Central memory CD8-positive, alpha-beta T cell (primary cell): ENCODE results near the gene LRRC38.

Source experiments
- ATAC-seq: fragments of 150-1000 bp; cut with Tn5 transposase; replicated peaks from 2 replicates; pipeline ENCODE4 v1.10.0; 2022; ENCODE audit warnings: mild to moderate bottlenecking, moderate FRiP score, moderate number of reproducible peaks; ENCODE audit not compliant: poor library complexity, severe bottlenecking; ENCODE audit errors: extremely low read depth
- DNase-seq, 2 donors: peaks; one replicate each; pipeline ENCODE4 v3.0.0; 2021; ENCODE audit warnings: low spot score in 2 of 2
- H3K27ac Mint-ChIP-seq: one replicate; pipeline ENCODE4 v1.8.0; 2022; ENCODE audit warnings: low read depth, mild to moderate bottlenecking, moderate library complexity, mixed read lengths
- H3K27me3 Mint-ChIP-seq: one replicate; pipeline ENCODE4 v1.8.0; 2022; ENCODE audit warnings: mixed read lengths
- H3K36me3 Mint-ChIP-seq: one replicate; pipeline ENCODE4 v1.8.0; 2022; ENCODE audit warnings: mild to moderate bottlenecking, moderate library complexity, mixed read lengths; ENCODE audit not compliant: insufficient read depth
- H3K4me1 Mint-ChIP-seq: one replicate; pipeline ENCODE4 v1.8.0; 2022; ENCODE audit warnings: mixed read lengths
- H3K4me3 Mint-ChIP-seq: one replicate; pipeline ENCODE4 v1.8.0; 2022; ENCODE audit warnings: mild to moderate bottlenecking, moderate library complexity, mixed read lengths
- H3K9me3 Mint-ChIP-seq: one replicate; pipeline ENCODE4 v1.8.0; 2022; ENCODE audit warnings: mixed read lengths

Gene LRRC38

GRCh38 chr1:13541435-13542215, 27.8 kb upstream of the LRRC38 start:
- no peak overlapping the region for H3K27ac Mint-ChIP-seq
- DNase-seq, result no peak
- no peaks in the 10 kb centered on the region for H3K4me1 Mint-ChIP-seq
- peaks cover 36% of the 10 kb centered on the region for H3K27me3 Mint-ChIP-seq
- no peaks in the 10 kb centered on the region for H3K9me3 Mint-ChIP-seq
- H3K4me3 Mint-ChIP-seq, result no peak overlapping the region
- H3K36me3 Mint-ChIP-seq, result peaks cover 2% of the 10 kb centered on the region
- ATAC-seq, result no peak

- peaks cover 38% of the 10 kb centered on the region for H3K27me3 Mint-ChIP-seq
- H3K9me3 Mint-ChIP-seq, result no peaks in the 10 kb centered on the region
- no peak overlapping the region for H3K4me3 Mint-ChIP-seq
- H3K27ac Mint-ChIP-seq, result no peak overlapping the region
- H3K36me3 Mint-ChIP-seq, result peaks cover 2% of the 10 kb centered on the region
- no peaks in the 10 kb centered on the region for H3K4me1 Mint-ChIP-seq
- ATAC-seq, result no peak
- DNase-seq, result no peak
These were observed 27.1 kb upstream of the LRRC38 start for GRCh38 chr1:13540866-13541265.

DNA sequence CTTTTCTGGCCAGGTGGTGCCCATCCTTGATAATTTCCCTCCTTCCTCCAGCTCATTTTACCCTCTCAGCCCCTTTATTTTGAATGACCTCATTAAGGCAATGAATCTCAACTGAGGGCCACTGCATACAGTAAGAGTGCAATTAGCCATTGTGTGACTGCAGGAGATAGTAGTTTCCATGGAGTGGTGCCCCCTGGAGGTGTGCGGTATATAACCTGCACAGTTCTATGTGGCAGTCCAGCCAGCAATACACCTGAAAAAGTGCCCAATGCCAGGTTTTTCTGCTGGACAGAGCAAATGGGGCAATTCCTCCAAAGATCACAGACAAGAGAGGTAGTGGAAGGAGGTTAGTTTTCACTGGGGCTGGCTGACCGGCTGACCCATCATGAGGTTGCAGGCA, 25.9 kb upstream of the LRRC38 start:
- DNase-seq, result no peak
- no peaks in the 10 kb centered on the region for H3K4me1 Mint-ChIP-seq
- H3K4me3 Mint-ChIP-seq, result no peak overlapping the region
- H3K27ac Mint-ChIP-seq, result no peak overlapping the region
- no peaks in the 10 kb centered on the region for H3K9me3 Mint-ChIP-seq
- H3K27me3 Mint-ChIP-seq, result peaks cover 39% of the 10 kb centered on the region
- peaks cover 2% of the 10 kb centered on the region for H3K36me3 Mint-ChIP-seq
- ATAC-seq, result no peak

DNA sequence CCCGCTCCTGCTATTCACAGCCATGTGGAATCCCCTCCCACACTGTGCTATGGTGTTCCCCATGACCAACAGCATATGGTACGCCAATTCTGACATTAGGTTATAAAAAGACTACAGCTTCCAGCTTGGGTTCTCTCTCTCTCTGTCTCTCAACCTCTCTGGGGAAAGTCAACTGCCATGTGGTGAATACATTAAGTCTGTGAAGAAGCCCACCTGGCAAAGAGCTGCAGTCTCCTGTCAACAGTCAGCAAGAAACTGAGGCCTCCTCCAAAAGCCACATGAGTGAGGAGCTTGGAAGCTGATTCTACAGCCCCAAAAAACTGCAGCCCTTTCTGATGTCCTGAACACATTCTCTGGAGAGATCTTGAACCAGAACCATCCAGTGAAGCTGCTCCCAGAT, 25.0 kb upstream of the LRRC38 start:
- no peak overlapping the region for H3K27ac Mint-ChIP-seq
- no peak overlapping the region for H3K4me3 Mint-ChIP-seq
- peaks cover 32% of the 10 kb centered on the region for H3K27me3 Mint-ChIP-seq
- no peaks in the 10 kb centered on the region for H3K4me1 Mint-ChIP-seq
- no peak for DNase-seq
- H3K9me3 Mint-ChIP-seq, result no peaks in the 10 kb centered on the region
- ATAC-seq, result no peak
- peaks cover 2% of the 10 kb centered on the region for H3K36me3 Mint-ChIP-seq

- ATAC-seq (no peak), DNase-seq (no peak)
- Mint-ChIP-seq H3K9me3 (no peaks in the 10 kb centered on the region), H3K4me3 (no peak overlapping the region), H3K36me3 (no peaks in the 10 kb centered on the region), H3K27me3 (peaks cover 32% of the 10 kb centered on the region), H3K4me1 (no peaks in the 10 kb centered on the region), H3K27ac (no peak overlapping the region)
These were observed 22.8 kb upstream of the LRRC38 start for GRCh38 chr1:13536571-13536970.

DNA sequence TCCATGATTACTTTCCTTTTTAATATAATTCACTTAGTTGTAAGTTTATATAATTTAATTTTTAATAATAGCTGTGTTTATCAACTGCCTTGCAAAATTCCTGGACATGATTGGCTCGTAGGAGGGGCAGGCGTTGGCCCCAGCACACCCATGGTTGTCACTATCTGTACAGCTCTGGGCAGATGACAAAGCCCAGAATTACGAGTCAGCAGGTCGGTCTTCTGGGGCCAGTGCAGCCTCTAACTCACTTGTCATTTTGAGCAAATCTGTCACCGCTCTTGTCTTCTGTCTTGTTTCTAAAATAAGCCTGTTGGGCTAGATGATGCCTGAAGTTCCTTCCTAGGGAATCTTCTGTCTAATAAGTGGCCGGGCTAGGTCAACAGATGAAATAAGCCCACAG, 21.4 kb upstream of the LRRC38 start:
- H3K27me3 Mint-ChIP-seq, result peaks cover 42% of the 10 kb centered on the region
- no peak overlapping the region for H3K27ac Mint-ChIP-seq
- H3K4me1 Mint-ChIP-seq, result no peaks in the 10 kb centered on the region
- H3K4me3 Mint-ChIP-seq, result no peak overlapping the region
- H3K36me3 Mint-ChIP-seq, result peaks cover 2% of the 10 kb centered on the region
- DNase-seq, result no peak
- H3K9me3 Mint-ChIP-seq, result no peaks in the 10 kb centered on the region
- ATAC-seq, result no peak

- Mint-ChIP-seq H3K9me3 (no peaks in the 10 kb centered on the region), H3K4me3 (no peak overlapping the region), H3K4me1 (no peaks in the 10 kb centered on the region), H3K27ac (no peak overlapping the region), H3K36me3 (peaks cover 2% of the 10 kb centered on the region), H3K27me3 (peaks cover 20% of the 10 kb centered on the region)
- ATAC-seq (no peak), DNase-seq (no peak)
These were observed 14.5 kb upstream of the LRRC38 start for GRCh38 chr1:13528320-13528719.

DNA sequence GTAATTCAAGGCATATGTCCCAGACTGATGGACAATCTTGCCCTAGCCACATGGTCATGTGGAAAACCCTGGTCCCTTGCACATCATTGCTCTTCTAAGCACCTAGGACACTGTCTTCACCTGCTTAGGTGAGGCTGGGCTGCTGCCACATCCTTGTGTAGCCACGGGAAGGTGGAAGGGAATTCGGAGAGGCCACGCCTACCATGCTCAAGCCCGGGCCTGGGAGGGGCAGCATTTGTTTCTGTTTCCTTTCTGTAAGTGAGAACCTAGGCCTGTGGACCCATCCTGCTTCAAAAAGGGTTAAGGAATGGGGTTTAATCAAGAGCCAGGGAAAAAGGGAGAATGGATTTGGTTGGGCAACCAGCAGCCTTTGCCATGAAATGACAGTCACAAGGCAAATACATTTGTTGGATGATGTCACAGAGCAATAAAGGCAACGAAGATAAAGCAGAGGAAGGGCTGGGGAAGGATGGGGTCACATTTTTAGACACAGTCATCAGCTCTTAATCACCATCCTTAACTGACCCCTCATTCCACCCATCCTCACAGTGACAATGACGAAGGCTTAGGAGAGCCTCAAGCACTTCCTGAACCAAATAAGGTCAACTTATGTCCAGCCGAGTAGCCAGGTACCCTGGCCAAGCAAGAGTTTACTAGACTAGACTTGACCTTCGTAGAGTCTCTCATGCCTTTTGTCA, 10.1 kb upstream of the LRRC38 start:
- no peaks in the 10 kb centered on the region for H3K36me3 Mint-ChIP-seq
- H3K4me3 Mint-ChIP-seq, result no peak overlapping the region
- DNase-seq, result no peak
- H3K27ac Mint-ChIP-seq, result no peak overlapping the region
- no peak for ATAC-seq
- H3K27me3 Mint-ChIP-seq, result peaks cover 33% of the 10 kb centered on the region
- H3K9me3 Mint-ChIP-seq, result peaks cover 6% of the 10 kb centered on the region
- H3K4me1 Mint-ChIP-seq, result no peaks in the 10 kb centered on the region

- no peak for ATAC-seq
- H3K4me3 Mint-ChIP-seq, result no peak overlapping the region
- no peak for DNase-seq
- H3K9me3 Mint-ChIP-seq, result peaks cover 6% of the 10 kb centered on the region
- no peaks in the 10 kb centered on the region for H3K4me1 Mint-ChIP-seq
- H3K27me3 Mint-ChIP-seq, result peaks cover 62% of the 10 kb centered on the region
- H3K36me3 Mint-ChIP-seq, result no peaks in the 10 kb centered on the region
- no peak overlapping the region for H3K27ac Mint-ChIP-seq
These were observed 7.2 kb upstream of the LRRC38 start for GRCh38 chr1:13520985-13521384.

DNA sequence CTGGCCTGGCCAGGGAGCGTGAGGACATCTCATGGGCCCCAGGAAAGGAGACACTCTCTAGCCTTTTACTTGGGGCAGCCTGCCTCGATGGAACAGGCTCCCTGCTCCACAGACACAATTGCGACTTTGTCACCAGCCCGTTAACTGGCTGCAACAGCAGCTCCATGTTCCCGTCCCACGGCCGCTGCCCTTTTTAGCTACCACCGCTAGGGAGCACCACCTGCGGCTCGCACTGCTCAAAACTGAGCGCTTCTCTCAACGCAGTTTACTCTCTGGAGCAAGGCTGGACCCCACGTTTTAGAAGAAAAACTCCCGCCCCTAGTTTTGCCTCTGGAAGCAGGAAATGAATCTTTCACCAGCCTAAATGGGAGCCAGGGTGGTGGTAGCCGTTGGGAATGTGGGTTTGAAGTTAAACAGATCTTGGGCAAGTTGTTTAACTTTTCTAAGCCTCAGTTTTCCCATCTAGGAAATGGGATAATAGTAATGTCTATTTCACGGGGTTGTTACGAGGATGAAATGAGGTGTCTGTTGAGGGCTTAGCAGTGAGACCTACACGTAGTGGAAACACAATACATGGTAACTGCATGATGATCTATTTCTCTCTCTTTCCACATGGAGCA, 3.5 kb upstream of the LRRC38 start:
- ATAC-seq (no peak), DNase-seq (no peak)
- Mint-ChIP-seq H3K27ac (no peak overlapping the region), H3K4me1 (no peaks in the 10 kb centered on the region), H3K4me3 (no peak overlapping the region), H3K9me3 (peaks cover 6% of the 10 kb centered on the region), H3K36me3 (no peaks in the 10 kb centered on the region), H3K27me3 (peaks cover 81% of the 10 kb centered on the region)

DNA sequence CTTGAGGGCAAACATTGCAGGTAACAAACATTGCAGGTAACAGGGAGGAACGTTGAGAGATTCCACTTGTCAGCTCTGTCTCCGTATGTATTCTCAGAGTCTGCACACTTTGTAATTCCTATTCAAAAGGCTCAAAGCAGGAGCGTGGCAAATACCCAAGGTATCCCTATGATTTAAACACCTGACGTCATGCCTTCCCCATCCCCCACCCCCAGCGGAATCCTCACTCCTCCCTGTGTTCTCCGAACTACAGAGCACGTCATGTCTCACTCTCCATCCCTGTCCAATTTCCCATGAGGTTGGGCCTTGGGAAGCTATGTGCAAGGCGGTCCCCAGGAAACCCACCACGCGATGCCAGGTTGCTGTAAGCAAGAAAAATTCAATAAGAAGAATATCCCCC, 2.8 kb upstream of the LRRC38 start:
- H3K27me3 Mint-ChIP-seq, result peaks cover 80% of the 10 kb centered on the region
- H3K9me3 Mint-ChIP-seq, result peaks cover 6% of the 10 kb centered on the region
- DNase-seq, result no peak
- no peaks in the 10 kb centered on the region for H3K4me1 Mint-ChIP-seq
- ATAC-seq, result no peak
- no peak overlapping the region for H3K27ac Mint-ChIP-seq
- H3K36me3 Mint-ChIP-seq, result no peaks in the 10 kb centered on the region
- no peak overlapping the region for H3K4me3 Mint-ChIP-seq

DNA sequence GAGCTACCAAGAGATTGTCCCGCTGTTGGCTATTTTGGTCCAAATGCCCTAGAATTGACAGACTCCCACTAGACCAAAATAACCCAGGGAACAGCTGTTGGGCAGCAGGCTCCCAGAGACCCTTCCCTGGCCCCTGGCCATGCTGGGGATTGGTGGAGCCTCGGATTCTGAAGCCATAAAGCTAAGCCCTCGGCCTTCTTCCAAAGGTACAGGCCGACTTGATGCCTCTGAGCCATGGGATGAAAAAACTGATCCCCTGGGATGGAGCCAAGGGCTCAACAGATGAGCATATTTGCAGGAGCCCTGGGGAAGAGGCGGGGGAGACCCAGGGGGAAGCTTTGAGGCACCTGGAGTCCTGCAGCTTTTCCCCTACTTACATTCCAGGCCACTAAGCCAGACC, 1.0 kb upstream of the LRRC38 start:
- no peak overlapping the region for H3K27ac Mint-ChIP-seq
- no peaks in the 10 kb centered on the region for H3K4me1 Mint-ChIP-seq
- H3K4me3 Mint-ChIP-seq, result no peak overlapping the region
- peaks cover 81% of the 10 kb centered on the region for H3K27me3 Mint-ChIP-seq
- no peaks in the 10 kb centered on the region for H3K36me3 Mint-ChIP-seq
- DNase-seq, result no peak
- peaks cover 6% of the 10 kb centered on the region for H3K9me3 Mint-ChIP-seq
- no peak for ATAC-seq
